ENCODE results near the gene LRRC28. TPM values are rescaled to one million over a fixed set of nuclear protein-coding genes. Genes with fewer than 3 reads are reported as not detected.
A peak's percentile ranks its signal among the peaks of the same experiment; 100 is the strongest.

LRRC28 gene
- total RNA-seq, 4 donors from 2014 or later = 56.5 to 82.7 (median 64.2) TPM

DNA sequence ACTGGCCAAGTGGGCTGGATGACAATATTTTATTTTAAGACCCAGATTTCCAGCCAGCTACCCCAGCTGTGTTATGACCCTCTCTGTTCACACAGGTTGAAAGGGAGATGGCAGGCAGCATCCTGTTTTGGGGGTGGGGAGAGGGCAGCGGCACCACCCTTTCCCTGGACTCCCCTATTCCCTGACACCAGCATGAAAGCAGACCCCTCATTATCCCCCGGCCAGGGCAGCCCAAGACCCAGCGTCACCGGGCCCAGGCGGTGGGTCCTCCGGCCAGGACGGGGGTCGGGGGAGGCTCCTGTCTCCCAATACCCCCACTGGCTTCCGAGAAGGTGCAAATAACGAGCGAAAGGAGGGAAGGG is 186.9 kb downstream of the LRRC28 start:
- H3K9me3 ChIP-seq = no peaks in the 10 kb centered on the region
- peaks cover 29 to 55% (median 36%) of the 10 kb centered on the region in 4 donors for H3K4me1 ChIP-seq
- H3K27ac ChIP-seq = peak overlapping the region in 3 of 4 donors; percentile 5 to 47 (median 33)
- DNase-seq = no peak
- no peak overlapping the region for H3K4me3 ChIP-seq
- intact Hi-C loops (cut with DNase I; ENCODE audit: low total_unique reads) (no loop called here), in situ Hi-C loops (cut with MboI; ENCODE audit: low pct_ligation_motif_present in 1 of 4, low pct_unique_long_range_greater_than_20kb in 1 of 4, low sequenced_read_pairs in 3 of 4) (no loop called here)
- TF ChIP-seq, protein P1, sequence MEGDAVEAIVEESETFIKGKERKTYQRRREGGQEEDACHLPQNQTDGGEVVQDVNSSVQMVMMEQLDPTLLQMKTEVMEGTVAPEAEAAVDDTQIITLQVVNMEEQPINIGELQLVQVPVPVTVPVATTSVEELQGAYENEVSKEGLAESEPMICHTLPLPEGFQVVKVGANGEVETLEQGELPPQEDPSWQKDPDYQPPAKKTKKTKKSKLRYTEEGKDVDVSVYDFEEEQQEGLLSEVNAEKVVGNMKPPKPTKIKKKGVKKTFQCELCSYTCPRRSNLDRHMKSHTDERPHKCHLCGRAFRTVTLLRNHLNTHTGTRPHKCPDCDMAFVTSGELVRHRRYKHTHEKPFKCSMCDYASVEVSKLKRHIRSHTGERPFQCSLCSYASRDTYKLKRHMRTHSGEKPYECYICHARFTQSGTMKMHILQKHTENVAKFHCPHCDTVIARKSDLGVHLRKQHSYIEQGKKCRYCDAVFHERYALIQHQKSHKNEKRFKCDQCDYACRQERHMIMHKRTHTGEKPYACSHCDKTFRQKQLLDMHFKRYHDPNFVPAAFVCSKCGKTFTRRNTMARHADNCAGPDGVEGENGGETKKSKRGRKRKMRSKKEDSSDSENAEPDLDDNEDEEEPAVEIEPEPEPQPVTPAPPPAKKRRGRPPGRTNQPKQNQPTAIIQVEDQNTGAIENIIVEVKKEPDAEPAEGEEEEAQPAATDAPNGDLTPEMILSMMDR (IDR thresholded peaks at IDR 0.05) = no peak
- TF ChIP-seq EP300 (IDR thresholded peaks at IDR 0.05; ENCODE audit: low read depth) = no peak
- no peak for TF ChIP-seq POLR2A (IDR thresholded peaks at IDR 0.05)
- TF ChIP-seq POLR2AphosphoS5 (IDR thresholded peaks at IDR 0.05) = no peak
- WGBS, 2 donors (ENCODE audit: low coverage in 1 of 2) = 93% methylated on average over 11 of the region's 11 CpGs; no CpG with 5 or more reads in 1 of the 2 donors
- no peaks in the 10 kb centered on the region for H3K27me3 ChIP-seq
- H3K36me3 ChIP-seq = no peaks in the 10 kb centered on the region

- peak overlapping the region in 3 of 4 donors; percentile 5 to 47 (median 33) for H3K27ac ChIP-seq
- in situ Hi-C loops (cut with MboI; ENCODE audit: low pct_ligation_motif_present in 1 of 4, low pct_unique_long_range_greater_than_20kb in 1 of 4, low sequenced_read_pairs in 3 of 4) = no loop called here
- intact Hi-C loops (cut with DNase I; ENCODE audit: low total_unique reads) = no loop called here
Observed at GRCh38 chr15:99438691-99439523, 187.6 kb downstream of the LRRC28 start.

GRCh38 chr15:99439524-99439835 is 188.2 kb downstream of the LRRC28 start:
- TF ChIP-seq, protein P1 (IDR thresholded peaks at IDR 0.05) = no peak
- TF ChIP-seq POLR2A (IDR thresholded peaks at IDR 0.05) = no peak
- TF ChIP-seq POLR2AphosphoS5 (IDR thresholded peaks at IDR 0.05) = no peak
- TF ChIP-seq EP300 (IDR thresholded peaks at IDR 0.05; ENCODE audit: low read depth) = no peak
- intact Hi-C loops (cut with DNase I; ENCODE audit: low total_unique reads) = no loop called here
- Histone ChIP-seq H3K27ac (no peak overlapping the region), H3K27me3 (no peaks in the 10 kb centered on the region), H3K4me3 (no peak overlapping the region), H3K9me3 (no peaks in the 10 kb centered on the region), H3K4me1 (peaks cover 19 to 43% (median 23%) of the 10 kb centered on the region in 4 donors), H3K36me3 (no peaks in the 10 kb centered on the region)
- 93% methylated on average over 9 of the region's 9 CpGs; no CpG with 5 or more reads in 1 of the 2 donors for WGBS, 2 donors (ENCODE audit: low coverage in 1 of 2)
- in situ Hi-C loops (cut with MboI; ENCODE audit: low pct_ligation_motif_present in 1 of 4, low pct_unique_long_range_greater_than_20kb in 1 of 4, low sequenced_read_pairs in 3 of 4) = no loop called here
- no peak for DNase-seq

More at GRCh38 chr15:99438691-99439523, 187.6 kb downstream of the LRRC28 start:
- peak; percentile 6 for DNase-seq
- whole genome bisulfite sequencing, 2 donors (ENCODE audit: low coverage in 1 of 2) = 79 to 81% methylated on average over 7 to 24 of the region's 24 CpGs
- TF ChIP-seq EP300 (IDR thresholded peaks at IDR 0.05; ENCODE audit: low read depth) (no peak), POLR2AphosphoS5 (IDR thresholded peaks at IDR 0.05) (no peak), POLR2A (IDR thresholded peaks at IDR 0.05) (no peak)
- TF ChIP-seq, protein P1 (IDR thresholded peaks at IDR 0.05) = no peak
- peaks cover 22 to 49% (median 29%) of the 10 kb centered on the region in 4 donors for H3K4me1 ChIP-seq
- H3K4me3 ChIP-seq = no peak overlapping the region
- H3K36me3 ChIP-seq = no peaks in the 10 kb centered on the region
- no peaks in the 10 kb centered on the region for H3K9me3 ChIP-seq
- no peaks in the 10 kb centered on the region for H3K27me3 ChIP-seq

GRCh38 chr15:99440029-99440428 is 188.7 kb downstream of the LRRC28 start:
- Histone ChIP-seq H3K4me3 (no peak overlapping the region), H3K27ac (no peak overlapping the region), H3K27me3 (no peaks in the 10 kb centered on the region), H3K4me1 (peaks cover 15 to 38% (median 21%) of the 10 kb centered on the region in 4 donors), H3K36me3 (no peaks in the 10 kb centered on the region), H3K9me3 (no peaks in the 10 kb centered on the region)
- no peak for DNase-seq
- TF ChIP-seq EP300 (IDR thresholded peaks at IDR 0.05; ENCODE audit: low read depth) (no peak), POLR2A (IDR thresholded peaks at IDR 0.05) (no peak), POLR2AphosphoS5 (IDR thresholded peaks at IDR 0.05) (no peak)
- TF ChIP-seq, protein P1 (IDR thresholded peaks at IDR 0.05) = no peak
- 85% methylated on average over 9 of the region's 9 CpGs; no CpG with 5 or more reads in 1 of the 2 donors for WGBS, 2 donors (ENCODE audit: low coverage in 1 of 2)
- intact Hi-C loops (cut with DNase I; ENCODE audit: low total_unique reads) (no loop called here), in situ Hi-C loops (cut with MboI; ENCODE audit: low pct_ligation_motif_present in 1 of 4, low pct_unique_long_range_greater_than_20kb in 1 of 4, low sequenced_read_pairs in 3 of 4) (no loop called here)

Other genes starting within 250 kb of the LRRC28 start
- not detected for gene PGPEP1L, start 243.7 kb upstream of the LRRC28 start, total RNA-seq
- gene SYNM, start 146.4 kb upstream of the LRRC28 start, total RNA-seq = 100 to 1,000 TPM in 2 of 4 donors, 10 to 100 TPM in 2; 98.3 to 414 (median 158) TPM
- gene TTC23, start 1.9 kb upstream of the LRRC28 start, total RNA-seq = 10 to 100 TPM in 2 of 4 donors, 1 to 10 TPM in 2; 7.8 to 23.5 (median 12.5) TPM